GM21825 (cell line): ENCODE results near the gene TGFBR1.

Source experiments
- ATAC-seq: cut with Tn5 transposase; IDR thresholded peaks from one replicate; pipeline ENCODE4 v1.9.1; 2021; ENCODE audit warnings: mild to moderate bottlenecking, moderate library complexity; ENCODE audit not compliant: unreplicated experiment

Gene TGFBR1

DNA sequence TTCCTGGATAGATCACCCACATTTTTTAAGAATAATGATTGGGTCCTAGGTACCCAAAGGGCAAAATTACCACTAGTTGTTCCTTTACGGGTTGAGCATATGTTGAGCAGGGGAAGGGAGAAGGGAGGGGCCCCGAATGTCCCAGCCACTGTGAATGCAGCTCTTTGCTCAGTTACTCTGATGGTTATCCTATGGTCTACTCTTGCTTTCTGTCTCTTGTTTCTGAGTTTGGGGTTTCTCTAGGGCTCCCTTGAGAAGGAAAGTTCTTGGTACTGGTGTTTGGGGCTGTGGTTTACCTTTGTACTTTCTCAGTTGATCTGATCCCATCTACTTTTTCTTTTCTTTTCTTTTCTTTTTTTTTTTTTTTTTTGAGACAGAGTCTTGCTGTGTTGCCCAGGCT is 61.2 kb downstream of the TGFBR1 start:
- no peak for ATAC-seq

- ATAC-seq = no peak
These were observed 62.2 kb downstream of the TGFBR1 start for GRCh38 chr9:99167119-99167518.

DNA sequence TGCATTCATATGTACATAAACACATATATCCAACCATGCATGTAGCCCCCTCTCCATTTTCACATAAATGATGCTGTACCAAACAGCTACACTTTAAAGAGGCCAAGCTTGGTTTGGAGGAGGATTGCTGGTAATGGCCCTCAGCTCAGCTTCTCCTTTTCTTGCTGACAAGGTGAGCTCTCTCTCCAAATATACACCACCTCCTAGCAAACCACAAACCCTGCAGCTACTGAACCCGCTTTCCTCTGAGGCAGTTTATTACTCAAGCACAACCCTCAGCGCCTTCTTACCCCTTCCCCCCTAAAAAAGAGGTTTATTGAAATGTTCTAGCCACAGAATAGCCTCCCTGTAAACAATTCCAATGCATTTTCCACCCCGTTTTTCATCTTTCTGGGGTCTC is 62.8 kb downstream of the TGFBR1 start:
- no peak for ATAC-seq

- no peak for ATAC-seq
These were observed 64.2 kb downstream of the TGFBR1 start for GRCh38 chr9:99169086-99169485.

DNA sequence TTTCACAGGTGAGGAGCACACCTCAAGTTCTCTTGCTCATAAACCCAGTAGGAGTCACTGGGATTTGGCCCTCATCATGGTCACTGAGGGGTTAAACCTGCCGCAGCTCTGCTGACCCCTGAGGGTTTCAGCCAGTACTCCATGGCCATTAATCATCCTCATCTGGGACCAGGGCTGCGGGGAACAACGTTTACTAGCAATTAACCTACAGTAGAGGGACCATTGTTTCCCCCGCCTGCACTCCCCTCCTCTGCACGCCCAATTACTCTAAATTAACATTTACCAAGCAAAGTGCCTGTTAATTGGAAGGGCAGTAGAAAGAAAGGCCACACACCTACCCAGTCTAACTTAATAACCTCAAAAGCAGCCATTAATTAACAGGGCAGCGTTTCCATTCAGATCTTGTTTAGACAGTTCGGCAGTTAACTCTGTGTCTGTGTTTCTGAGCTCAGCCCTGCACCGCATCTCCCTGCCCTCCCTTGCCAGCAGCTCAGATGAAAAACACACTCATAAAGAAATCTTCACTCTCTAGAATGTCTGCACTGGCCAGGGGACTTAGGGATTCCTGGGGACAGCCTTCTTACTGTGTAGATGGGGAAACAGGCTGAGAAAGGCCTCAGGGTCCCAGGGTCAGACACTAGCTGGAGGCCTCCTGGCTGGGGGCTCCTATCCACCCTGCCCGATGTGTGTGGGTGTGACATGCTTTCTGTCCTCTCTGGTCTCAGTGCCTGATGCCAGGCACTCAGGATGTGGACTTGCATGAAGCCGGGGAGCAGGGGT is 65.3 kb downstream of the TGFBR1 start:
- ATAC-seq = no peak

DNA sequence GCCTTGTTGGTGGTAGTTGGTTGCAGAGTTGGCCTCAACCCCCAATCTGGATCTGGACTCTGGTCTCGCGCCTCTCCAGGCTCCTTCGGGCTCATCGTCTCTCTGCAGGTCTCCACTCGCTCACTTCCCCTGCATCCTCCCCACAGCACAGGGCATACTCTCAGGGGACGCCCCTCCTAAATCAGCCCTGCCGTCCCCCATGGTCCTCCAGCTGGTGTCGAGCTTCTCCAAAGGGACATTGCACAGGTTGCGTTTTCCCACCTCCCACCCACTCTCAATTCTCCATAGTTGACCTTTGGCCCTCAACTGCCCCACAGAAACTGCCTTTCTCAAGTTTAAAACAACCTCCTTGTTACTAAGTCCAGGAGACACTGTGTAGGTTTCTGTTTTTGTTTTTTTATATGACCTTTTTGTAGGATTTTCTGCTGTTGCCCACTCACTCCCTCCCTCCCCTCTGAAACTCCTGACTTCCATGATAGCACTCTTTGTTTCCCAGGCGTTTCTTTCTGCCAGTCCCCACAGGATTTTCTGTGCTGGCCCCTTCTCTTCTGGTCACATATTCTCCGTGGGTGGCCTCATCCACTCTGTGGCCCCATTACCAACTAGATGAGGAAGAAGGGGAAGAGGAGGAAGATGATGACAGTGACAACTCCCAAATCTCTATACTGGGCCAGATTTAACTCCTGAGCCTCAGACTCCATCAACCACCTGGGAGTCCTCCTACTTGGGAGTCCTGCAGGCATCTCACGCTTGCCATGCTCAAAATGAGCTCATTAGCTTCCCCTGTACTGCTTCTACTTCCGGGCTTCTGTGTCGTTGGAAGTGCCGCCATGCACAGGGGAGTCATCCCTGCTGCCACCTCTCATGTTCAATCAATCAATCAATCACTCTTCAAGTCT is 66.6 kb downstream of the TGFBR1 start:
- ATAC-seq = no peak

- no peak for ATAC-seq
These were observed 67.5 kb downstream of the TGFBR1 start for GRCh38 chr9:99172124-99173091.

- peak; percentile 51 for ATAC-seq
These were observed 68.9 kb downstream of the TGFBR1 start for GRCh38 chr9:99173570-99174504.

DNA sequence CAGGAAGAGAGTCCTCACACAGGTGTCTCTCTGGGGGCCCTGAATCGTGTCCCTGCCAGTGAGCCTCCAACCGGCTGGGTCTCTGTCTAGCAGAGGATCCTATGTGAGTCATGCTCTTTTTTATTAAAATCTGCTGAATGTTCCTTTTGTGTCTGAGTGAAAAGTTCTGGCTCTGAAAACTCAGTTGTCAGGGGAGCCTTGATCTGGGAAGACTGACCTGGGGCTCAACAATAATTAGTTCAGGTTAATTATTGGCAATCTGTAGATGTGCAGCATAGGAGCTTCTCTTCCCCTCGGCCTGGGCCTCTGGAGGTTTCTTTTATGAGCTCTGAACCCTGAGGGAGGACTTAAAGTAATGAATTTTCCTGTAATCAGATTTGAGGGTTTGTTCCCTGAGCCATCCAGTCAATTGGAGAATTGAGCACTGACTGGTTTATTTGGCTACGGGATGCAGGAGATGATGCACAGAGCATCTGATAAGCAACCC is 71.7 kb downstream of the TGFBR1 start:
- ATAC-seq = no peak

DNA sequence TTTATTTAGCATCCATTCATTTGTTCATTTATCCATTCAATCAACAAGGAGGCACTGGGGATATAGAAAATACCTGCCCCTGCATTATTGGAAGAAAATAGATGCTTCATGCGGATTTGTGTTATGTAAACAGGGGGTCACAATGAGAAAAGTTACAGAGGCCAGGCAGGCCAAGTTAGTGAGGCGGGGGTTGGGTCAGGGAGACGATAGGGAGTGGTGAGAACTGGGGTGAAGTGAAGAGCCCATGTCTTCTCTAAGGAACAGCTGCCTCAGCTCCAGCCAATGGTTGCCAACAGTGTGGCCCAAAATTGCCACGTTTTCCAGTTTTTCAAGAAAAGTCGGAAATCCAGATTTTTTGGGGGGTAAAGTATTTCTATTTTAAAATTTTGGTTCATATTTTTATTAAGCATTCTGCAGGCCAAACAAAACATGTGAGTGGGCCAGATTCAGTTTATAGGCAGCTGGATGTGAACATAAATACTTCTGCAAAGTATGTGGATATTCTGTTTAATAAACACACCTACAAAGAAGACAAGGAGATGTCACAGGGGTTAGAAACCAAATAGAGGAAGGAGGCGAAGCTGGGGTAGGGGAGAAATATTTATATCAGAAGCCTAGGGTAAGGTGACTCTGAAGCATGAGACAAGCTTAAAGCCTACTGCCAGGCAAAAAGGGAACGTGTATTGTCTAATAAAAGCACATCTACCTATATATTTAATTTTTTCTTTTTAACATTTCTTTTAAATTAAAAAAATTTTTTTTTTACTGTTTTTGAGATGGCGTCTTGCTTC is 72.9 kb downstream of the TGFBR1 start:
- no peak for ATAC-seq

- ATAC-seq = no peak
These were observed 74.3 kb downstream of the TGFBR1 start for GRCh38 chr9:99178912-99179872.

DNA sequence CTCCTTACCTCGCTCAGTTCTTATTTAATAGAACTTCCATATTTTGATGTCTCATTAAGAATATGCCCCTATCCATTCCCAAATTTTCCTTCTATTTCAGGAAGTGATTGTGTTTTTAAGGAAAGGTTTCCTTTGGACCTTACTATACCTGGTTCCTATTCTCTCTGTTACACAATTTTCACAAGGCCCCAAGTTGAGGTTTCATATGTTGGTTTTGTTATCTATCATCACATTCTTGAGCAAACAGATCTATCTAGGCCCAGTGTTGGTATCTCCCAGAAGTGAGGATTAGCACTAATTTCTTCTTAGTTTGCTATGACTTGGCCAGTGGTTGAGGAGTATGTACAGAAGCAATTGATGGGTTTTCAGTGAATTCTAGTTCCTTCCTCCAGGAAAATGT is 75.3 kb downstream of the TGFBR1 start:
- no peak for ATAC-seq

GRCh38 chr9:99180662-99181061 is 75.7 kb downstream of the TGFBR1 start:
- ATAC-seq = no peak

DNA sequence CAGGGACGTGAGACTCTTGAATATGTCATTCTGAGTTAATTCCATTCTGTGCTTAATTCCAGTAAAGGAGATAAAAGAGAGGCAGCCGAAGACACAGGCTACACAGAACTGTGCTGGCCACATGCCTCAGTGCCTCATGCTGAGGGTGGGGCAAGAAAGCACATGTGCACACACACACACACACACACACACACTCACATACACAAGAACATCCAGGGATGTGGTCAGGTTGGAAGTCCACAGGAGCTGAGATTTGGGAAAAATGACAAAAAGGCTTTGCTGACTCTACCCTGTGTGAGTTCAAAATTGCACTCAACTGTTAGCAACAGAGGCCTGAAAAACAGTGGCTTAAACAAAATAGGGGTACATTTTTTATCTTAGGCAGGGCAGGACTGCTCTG is 76.3 kb downstream of the TGFBR1 start:
- no peak for ATAC-seq

- peak; percentile 37 for ATAC-seq
These were observed 76.7 kb downstream of the TGFBR1 start for GRCh38 chr9:99181621-99182020.

DNA sequence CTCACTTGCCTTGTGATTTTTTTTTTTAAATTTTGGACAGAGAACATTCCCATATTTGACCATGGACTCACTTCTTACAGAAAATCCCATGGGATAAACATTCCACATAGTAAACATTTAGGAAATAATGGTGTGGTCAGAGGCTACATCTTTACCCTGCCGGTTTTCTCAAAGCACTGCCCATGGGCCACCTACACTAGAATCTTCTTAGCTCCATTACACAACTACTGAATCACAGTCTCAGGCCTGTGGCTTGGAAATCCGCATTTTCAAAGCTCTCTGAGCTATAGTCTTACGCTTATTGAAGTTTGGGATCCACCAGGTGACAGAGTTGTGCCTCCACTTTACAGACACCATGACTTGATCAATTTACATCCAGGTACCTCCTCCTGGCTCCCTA is 77.4 kb downstream of the TGFBR1 start:
- no peak for ATAC-seq

GRCh38 chr9:99183616-99184015 is 78.7 kb downstream of the TGFBR1 start:
- no peak for ATAC-seq

DNA sequence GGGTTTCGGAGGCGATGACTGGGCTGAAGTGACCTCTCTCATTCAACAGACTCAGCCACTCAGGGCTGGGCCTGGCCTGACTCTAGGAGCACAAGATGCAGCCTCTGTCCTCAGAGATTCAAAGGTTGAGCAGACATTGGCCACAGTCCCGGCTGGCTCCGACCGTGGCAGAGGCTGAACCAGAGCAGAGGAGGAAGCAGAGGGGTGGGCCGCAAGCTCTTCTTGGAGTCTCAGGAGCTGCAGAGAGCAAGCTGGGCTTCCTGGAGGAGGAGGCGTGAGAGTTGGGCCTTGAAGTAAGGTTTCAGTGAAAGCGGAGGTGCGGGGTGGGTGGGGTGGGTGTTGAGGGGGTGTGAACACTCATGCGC is 79.2 kb downstream of the TGFBR1 start:
- no peak for ATAC-seq
